ENCODE results near the gene TMEM150C.

Gene TMEM150C

DNA sequence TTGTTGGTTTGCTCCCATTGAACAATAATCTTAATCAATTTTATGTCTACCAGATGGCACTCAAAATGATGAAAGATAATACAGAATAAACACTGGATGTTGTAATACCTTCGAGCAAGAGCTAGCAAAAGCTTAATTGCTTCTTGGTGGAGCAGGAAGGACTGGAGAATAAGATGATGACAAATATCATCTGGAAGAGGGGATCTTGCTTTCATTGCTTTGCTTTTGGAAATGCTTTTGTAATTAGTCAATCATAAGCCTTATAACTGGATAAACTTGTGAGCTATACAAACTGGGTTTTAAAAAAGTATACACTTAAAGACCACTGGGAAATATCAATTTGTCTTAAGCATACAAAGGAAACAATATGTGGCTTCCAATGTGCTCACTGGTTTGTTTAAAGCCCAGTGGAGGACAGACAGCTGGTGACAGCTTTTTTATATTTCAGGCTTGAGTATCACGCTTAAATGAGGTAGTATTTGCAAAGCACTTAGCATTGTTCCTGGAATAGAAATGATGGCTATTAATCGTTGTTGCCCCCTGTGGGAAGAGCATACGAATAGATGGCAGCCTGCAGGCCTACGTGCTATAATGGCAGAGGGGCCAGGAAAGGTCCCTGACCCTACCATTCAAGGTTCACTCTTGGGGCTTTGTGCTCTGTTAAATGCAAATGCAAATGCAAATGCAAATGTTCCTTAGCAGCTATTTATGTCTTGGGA lies 61.2 kb downstream of the TMEM150C start:
- DNase-seq, result no peak
- H3K36me3 ChIP-seq (ENCODE audit: control insufficient read depth, insufficient read depth, low read length), result no peaks in the 10 kb centered on the region

DNA sequence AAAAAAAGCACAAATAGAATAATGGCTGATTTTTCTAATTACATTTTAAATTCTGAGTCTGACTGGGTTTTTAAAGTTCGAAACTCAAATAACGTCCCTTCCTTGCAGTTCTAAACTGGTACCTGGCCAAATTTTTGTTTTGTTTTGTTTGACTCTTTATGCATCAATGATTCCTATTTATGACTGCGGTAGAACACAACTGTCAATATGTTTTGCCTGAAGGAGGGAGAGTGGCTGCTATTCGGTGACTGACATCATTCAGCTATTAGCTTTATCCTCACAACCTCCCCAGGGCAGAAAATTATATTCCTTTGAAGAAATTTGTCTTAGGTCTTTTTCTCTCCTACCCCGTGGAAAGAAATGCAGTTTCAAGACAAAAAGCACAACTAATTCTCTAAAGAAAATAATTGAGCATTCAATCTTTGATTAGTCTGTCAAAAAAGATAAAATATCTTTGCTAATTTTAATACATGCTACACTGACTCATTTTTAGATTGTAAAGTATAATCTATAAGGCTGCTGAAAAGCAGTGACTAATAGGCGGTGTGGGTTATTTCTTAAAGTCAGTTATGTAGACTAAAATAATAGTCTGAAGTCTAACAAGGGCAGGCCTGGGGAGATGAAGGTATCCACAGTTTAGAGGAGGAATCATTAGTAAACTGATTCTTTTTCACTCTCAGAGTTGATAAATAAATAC lies 61.9 kb downstream of the TMEM150C start:
- Histone ChIP-seq H3K27me3 (replicated peaks; ENCODE audit: control insufficient read depth, insufficient read depth, low read length, poor library complexity, severe bottlenecking) (no peaks in the 10 kb centered on the region), H3K9me3 (ENCODE audit: control insufficient read depth, low read length) (no peaks in the 10 kb centered on the region), H3K4me1 (ENCODE audit: control insufficient read depth, insufficient read depth, low read length, poor library complexity, severe bottlenecking) (no peaks in the 10 kb centered on the region), H3K27ac (ENCODE audit: insufficient read depth, low read length, poor library complexity, severe bottlenecking) (no peak overlapping the region), H3K4me3 (ENCODE audit: insufficient read depth, low read depth, low read length, poor library complexity, severe bottlenecking) (no peak overlapping the region), H3K36me3 (ENCODE audit: control insufficient read depth, insufficient read depth, low read length) (no peaks in the 10 kb centered on the region)
- DNase-seq, result no peak

More for the DNA sequence above, 61.2 kb downstream of the TMEM150C start:
- no peaks in the 10 kb centered on the region for H3K27me3 ChIP-seq (replicated peaks; ENCODE audit: control insufficient read depth, insufficient read depth, low read length, poor library complexity, severe bottlenecking)
- H3K27ac ChIP-seq (ENCODE audit: insufficient read depth, low read length, poor library complexity, severe bottlenecking), result no peak overlapping the region
- no peaks in the 10 kb centered on the region for H3K9me3 ChIP-seq (ENCODE audit: control insufficient read depth, low read length)
- no peak overlapping the region for H3K4me3 ChIP-seq (ENCODE audit: insufficient read depth, low read depth, low read length, poor library complexity, severe bottlenecking)
- H3K4me1 ChIP-seq (ENCODE audit: control insufficient read depth, insufficient read depth, low read length, poor library complexity, severe bottlenecking), result no peaks in the 10 kb centered on the region

DNA sequence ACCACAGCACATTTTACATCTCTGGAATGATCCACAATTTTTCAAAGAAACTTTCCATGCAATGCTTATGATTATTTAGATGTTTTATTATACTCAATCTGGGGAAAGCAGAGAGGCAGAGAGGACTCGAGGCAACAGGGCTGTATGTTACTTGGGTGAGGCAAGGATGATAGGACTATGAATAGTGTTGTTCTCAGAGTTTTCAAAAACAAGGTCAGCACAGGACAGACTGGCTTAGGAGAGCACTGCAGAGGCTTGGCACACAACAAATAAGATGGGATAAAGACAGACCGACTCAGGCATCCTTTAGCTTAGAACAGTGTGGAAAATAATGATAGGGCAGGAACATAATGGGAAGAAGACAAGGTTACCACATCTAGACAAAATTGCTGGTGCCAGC lies 65.4 kb downstream of the TMEM150C start:
- DNase-seq, result no peak
- H3K27ac ChIP-seq (ENCODE audit: insufficient read depth, low read length, poor library complexity, severe bottlenecking), result no peak overlapping the region

DNA sequence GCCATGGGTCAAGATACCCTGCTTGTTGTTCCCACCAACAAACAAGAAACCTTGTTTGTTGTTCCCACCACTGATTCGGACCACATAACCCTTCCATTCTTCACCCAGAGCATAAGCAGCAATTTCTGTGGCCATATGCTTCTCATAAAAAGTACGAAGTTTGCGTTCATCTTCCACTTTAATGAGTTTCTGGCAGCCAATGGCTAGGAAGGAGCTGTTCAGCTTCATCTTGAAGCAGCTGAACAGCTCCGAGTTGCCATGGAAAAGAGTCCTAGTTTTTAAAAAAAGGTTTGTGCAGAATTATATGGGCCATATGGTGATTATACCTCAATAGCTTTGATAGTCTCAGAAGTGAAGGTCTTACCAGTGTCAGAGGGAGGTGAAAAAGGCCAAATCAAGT lies 66.1 kb downstream of the TMEM150C start:
- no peaks in the 10 kb centered on the region for H3K9me3 ChIP-seq (ENCODE audit: control insufficient read depth, low read length)
- no peak for DNase-seq
- no peaks in the 10 kb centered on the region for H3K36me3 ChIP-seq (ENCODE audit: control insufficient read depth, insufficient read depth, low read length)
- no peaks in the 10 kb centered on the region for H3K4me1 ChIP-seq (ENCODE audit: control insufficient read depth, insufficient read depth, low read length, poor library complexity, severe bottlenecking)
- H3K4me3 ChIP-seq (ENCODE audit: insufficient read depth, low read depth, low read length, poor library complexity, severe bottlenecking), result no peak overlapping the region
- no peak overlapping the region for H3K27ac ChIP-seq (ENCODE audit: insufficient read depth, low read length, poor library complexity, severe bottlenecking)
- H3K27me3 ChIP-seq (replicated peaks; ENCODE audit: control insufficient read depth, insufficient read depth, low read length, poor library complexity, severe bottlenecking), result no peaks in the 10 kb centered on the region

More for the DNA sequence above, 65.4 kb downstream of the TMEM150C start:
- H3K4me3 ChIP-seq (ENCODE audit: insufficient read depth, low read depth, low read length, poor library complexity, severe bottlenecking), result no peak overlapping the region
- H3K36me3 ChIP-seq (ENCODE audit: control insufficient read depth, insufficient read depth, low read length), result no peaks in the 10 kb centered on the region
- H3K27me3 ChIP-seq (replicated peaks; ENCODE audit: control insufficient read depth, insufficient read depth, low read length, poor library complexity, severe bottlenecking), result no peaks in the 10 kb centered on the region
- H3K4me1 ChIP-seq (ENCODE audit: control insufficient read depth, insufficient read depth, low read length, poor library complexity, severe bottlenecking), result no peaks in the 10 kb centered on the region
- no peaks in the 10 kb centered on the region for H3K9me3 ChIP-seq (ENCODE audit: control insufficient read depth, low read length)

DNA sequence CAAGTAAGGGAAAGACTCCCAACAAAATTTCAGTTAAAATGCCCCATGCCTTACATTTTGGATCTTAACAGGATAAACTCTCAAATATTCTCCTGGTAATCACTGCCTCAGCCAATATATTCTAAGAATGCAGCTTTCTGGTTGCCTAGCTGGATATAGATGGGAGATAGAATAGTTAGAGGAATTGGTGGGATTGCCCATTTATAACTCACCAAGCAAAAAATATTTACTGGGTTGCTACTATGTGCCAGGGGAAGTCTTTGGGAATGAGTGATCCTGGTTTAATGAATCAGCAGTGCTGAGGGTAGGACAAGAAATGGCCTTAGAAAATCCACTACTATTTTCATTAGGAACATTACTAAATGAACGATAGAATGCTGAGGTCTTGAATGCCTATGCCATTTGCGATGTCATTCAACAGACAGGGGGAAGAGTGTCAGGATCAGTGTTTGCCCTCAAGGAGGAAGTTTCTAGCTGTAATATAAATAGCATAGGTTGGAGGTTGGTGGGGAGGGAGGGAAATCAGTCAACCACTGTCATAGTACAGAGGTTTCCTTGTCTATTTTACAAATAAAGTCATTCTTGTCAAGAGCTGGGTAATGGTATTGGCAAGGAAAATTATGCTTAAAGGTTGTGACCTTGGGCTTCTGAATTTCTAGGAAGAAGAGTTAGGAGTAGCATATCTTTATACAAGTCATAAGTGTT lies 67.9 kb downstream of the TMEM150C start:
- H3K27me3 ChIP-seq (replicated peaks; ENCODE audit: control insufficient read depth, insufficient read depth, low read length, poor library complexity, severe bottlenecking), result no peaks in the 10 kb centered on the region
- no peak for DNase-seq
- no peak overlapping the region for H3K4me3 ChIP-seq (ENCODE audit: insufficient read depth, low read depth, low read length, poor library complexity, severe bottlenecking)
- no peaks in the 10 kb centered on the region for H3K9me3 ChIP-seq (ENCODE audit: control insufficient read depth, low read length)
- H3K36me3 ChIP-seq (ENCODE audit: control insufficient read depth, insufficient read depth, low read length), result no peaks in the 10 kb centered on the region
- H3K4me1 ChIP-seq (ENCODE audit: control insufficient read depth, insufficient read depth, low read length, poor library complexity, severe bottlenecking), result no peaks in the 10 kb centered on the region
- H3K27ac ChIP-seq (ENCODE audit: insufficient read depth, low read length, poor library complexity, severe bottlenecking), result no peak overlapping the region

DNA sequence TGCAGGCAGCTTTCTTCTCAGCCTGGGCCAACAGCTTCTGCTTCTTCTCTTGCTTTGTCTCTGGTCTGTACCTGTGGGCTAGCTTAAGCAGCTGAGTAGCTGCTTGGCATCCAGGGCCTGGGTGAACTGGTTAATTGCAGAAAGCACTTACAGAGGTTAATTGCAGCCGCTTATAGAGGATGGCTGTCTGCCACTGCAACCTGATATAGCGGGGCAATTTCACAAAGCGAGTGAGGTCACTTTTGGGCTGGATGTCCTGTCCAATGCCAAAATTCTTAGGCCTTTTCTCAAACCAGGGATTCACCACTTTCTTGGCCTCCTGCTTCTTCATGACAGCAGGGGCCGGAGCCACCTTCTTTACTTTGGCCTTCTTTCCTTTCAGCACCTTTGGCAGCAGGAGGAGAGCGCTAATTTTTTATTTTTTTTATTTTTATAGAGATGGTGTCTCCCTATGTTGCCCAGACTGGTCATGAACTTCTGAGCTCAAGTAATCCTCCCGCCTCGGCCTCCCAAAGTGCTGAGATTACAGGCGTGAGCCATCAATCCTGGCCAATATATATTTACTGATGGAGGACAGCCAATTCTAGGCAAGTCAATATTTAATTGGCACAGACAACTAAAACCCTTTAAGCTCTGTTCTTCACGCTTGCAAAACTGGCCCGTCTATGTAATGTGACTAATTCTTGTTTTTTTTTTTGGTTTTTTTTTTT lies 70.4 kb downstream of the TMEM150C start:
- H3K27me3 ChIP-seq (replicated peaks; ENCODE audit: control insufficient read depth, insufficient read depth, low read length, poor library complexity, severe bottlenecking), result no peaks in the 10 kb centered on the region
- no peaks in the 10 kb centered on the region for H3K36me3 ChIP-seq (ENCODE audit: control insufficient read depth, insufficient read depth, low read length)
- no peaks in the 10 kb centered on the region for H3K4me1 ChIP-seq (ENCODE audit: control insufficient read depth, insufficient read depth, low read length, poor library complexity, severe bottlenecking)
- H3K27ac ChIP-seq (ENCODE audit: insufficient read depth, low read length, poor library complexity, severe bottlenecking), result no peak overlapping the region
- no peak overlapping the region for H3K4me3 ChIP-seq (ENCODE audit: insufficient read depth, low read depth, low read length, poor library complexity, severe bottlenecking)
- H3K9me3 ChIP-seq (ENCODE audit: control insufficient read depth, low read length), result no peaks in the 10 kb centered on the region
- DNase-seq, result no peak

DNA sequence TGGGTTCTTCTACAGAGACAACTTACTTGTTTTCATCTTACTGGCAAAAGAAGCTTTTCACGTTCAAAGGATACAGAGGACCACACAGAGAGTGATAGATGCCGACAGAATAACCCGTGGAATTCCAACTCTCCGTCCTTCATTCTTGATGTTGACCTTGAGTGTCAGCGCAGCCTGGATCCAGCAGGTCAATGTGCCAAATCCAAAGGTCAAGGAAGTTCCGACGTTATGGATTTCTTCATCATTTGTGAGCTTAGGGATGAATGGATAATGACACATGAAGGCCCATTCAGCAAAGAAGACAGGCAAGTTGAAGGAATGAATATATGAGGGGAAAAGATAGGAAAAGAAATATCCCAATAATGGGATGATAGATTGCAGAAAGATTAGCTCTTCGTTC lies 71.8 kb downstream of the TMEM150C start:
- H3K36me3 ChIP-seq (ENCODE audit: control insufficient read depth, insufficient read depth, low read length), result no peaks in the 10 kb centered on the region
- no peak overlapping the region for H3K4me3 ChIP-seq (ENCODE audit: insufficient read depth, low read depth, low read length, poor library complexity, severe bottlenecking)
- no peaks in the 10 kb centered on the region for H3K4me1 ChIP-seq (ENCODE audit: control insufficient read depth, insufficient read depth, low read length, poor library complexity, severe bottlenecking)
- no peaks in the 10 kb centered on the region for H3K9me3 ChIP-seq (ENCODE audit: control insufficient read depth, low read length)
- H3K27me3 ChIP-seq (replicated peaks; ENCODE audit: control insufficient read depth, insufficient read depth, low read length, poor library complexity, severe bottlenecking), result no peaks in the 10 kb centered on the region
- no peak overlapping the region for H3K27ac ChIP-seq (ENCODE audit: insufficient read depth, low read length, poor library complexity, severe bottlenecking)
- DNase-seq, result no peak

DNA sequence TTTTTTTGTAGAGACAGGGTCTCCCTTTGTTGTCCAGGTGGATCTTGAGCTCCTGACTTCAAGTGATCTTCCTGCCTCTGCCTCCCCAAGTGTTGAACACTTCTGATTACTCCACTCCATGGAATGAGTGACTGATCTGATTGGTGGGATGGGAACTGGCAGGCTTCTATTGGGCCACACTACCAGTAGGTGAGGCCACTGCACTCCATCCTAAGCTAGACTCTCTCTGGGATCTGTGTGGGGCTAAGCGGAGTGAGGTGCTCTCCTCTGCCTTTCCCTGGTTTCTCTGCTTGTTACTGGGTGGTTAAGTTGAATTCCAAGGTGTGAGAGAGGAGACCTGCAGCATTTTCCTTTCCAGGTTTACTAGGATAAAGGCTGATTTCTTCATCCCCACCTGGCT lies 72.7 kb downstream of the TMEM150C start:
- H3K27ac ChIP-seq (ENCODE audit: insufficient read depth, low read length, poor library complexity, severe bottlenecking), result no peak overlapping the region
- H3K27me3 ChIP-seq (replicated peaks; ENCODE audit: control insufficient read depth, insufficient read depth, low read length, poor library complexity, severe bottlenecking), result no peaks in the 10 kb centered on the region
- no peak overlapping the region for H3K4me3 ChIP-seq (ENCODE audit: insufficient read depth, low read depth, low read length, poor library complexity, severe bottlenecking)
- H3K36me3 ChIP-seq (ENCODE audit: control insufficient read depth, insufficient read depth, low read length), result no peaks in the 10 kb centered on the region
- DNase-seq, result no peak
- H3K9me3 ChIP-seq (ENCODE audit: control insufficient read depth, low read length), result no peaks in the 10 kb centered on the region
- no peaks in the 10 kb centered on the region for H3K4me1 ChIP-seq (ENCODE audit: control insufficient read depth, insufficient read depth, low read length, poor library complexity, severe bottlenecking)

DNA sequence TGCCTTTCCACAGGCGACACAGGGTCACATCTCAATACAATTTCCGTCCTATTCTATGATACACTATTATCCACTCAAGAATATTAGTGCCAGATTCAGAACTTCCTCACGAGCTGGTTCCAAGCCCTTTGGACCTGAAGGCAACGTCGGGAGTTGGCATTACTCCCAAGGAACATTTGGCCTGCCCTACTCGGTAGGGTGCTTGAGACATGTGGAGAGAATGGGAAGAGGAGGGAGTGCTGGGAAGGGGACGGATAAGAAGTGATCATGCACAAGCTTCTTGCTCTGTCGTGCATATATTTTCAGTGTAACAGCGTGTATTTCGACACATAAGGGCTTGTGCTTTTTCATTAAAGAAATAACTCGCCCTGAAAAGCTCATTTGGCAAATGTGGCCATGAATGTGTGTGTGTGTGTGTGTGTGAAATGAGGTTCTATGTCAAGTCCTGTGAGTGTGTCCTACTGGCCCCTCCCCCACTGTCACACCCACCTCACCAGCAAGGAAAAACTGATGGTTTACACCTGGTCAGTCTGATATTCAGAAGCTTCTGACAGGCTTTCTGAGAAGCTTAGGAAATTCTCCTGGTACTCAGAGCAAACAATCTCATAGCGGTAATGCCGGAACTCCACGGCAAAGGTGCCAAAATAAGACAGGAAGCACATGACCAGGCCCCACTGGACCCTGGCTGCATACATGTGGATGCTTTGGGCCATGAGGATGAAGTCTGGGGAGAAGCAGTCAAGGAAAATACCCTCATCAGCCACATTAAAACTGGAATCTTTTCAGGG lies 76.6 kb downstream of the TMEM150C start:
- DNase-seq, result no peak
- H3K4me3 ChIP-seq (ENCODE audit: insufficient read depth, low read depth, low read length, poor library complexity, severe bottlenecking), result no peak overlapping the region
- no peaks in the 10 kb centered on the region for H3K9me3 ChIP-seq (ENCODE audit: control insufficient read depth, low read length)
- H3K27ac ChIP-seq (ENCODE audit: insufficient read depth, low read length, poor library complexity, severe bottlenecking), result no peak overlapping the region
- H3K36me3 ChIP-seq (ENCODE audit: control insufficient read depth, insufficient read depth, low read length), result no peaks in the 10 kb centered on the region
- no peaks in the 10 kb centered on the region for H3K27me3 ChIP-seq (replicated peaks; ENCODE audit: control insufficient read depth, insufficient read depth, low read length, poor library complexity, severe bottlenecking)
- H3K4me1 ChIP-seq (ENCODE audit: control insufficient read depth, insufficient read depth, low read length, poor library complexity, severe bottlenecking), result no peaks in the 10 kb centered on the region
